HepG2 (cell line): ENCODE measurements around the gene VAV2. TPM values are rescaled to one million over a fixed set of nuclear protein-coding genes. Genes with fewer than 3 reads are reported as not detected.

Source experiments
- CSRNP2 ChIP-seq: sonication (generic); formaldehyde crosslinking; conservative IDR thresholded peaks from 2 replicates; pipeline ENCODE4 v1.8.0; 2022; ENCODE audit warnings: low read depth, missing genetic modification reagents
- HCFC1 ChIP-seq: fragments of 150-350 bp; IDR thresholded peaks from 2 replicates; pipeline ENCODE4 v1.6.1; 2014; ENCODE audit warnings: low read depth, low read length
- MTA1 ChIP-seq: sonication (generic); formaldehyde crosslinking; IDR thresholded peaks from 2 replicates; pipeline ENCODE4 v1.4.0; 2020; ENCODE audit warnings: missing genetic modification reagents, mild to moderate bottlenecking, borderline replicate concordance
- RFX1 ChIP-seq: fragments of 450-650 bp; IDR thresholded peaks from 2 replicates; pipeline ENCODE4 v1.6.1; 2017
- SAP130 ChIP-seq: IDR thresholded peaks from 2 replicates; pipeline ENCODE4 v1.6.1; 2016; ENCODE audit warnings: low read depth
- SMAD1 ChIP-seq: sonication (generic); formaldehyde crosslinking; IDR thresholded peaks from 2 replicates; pipeline ENCODE4 v1.4.0; 2020; ENCODE audit warnings: missing genetic modification reagents, low read depth, mild to moderate bottlenecking, borderline replicate concordance
- TGIF2 ChIP-seq: IDR thresholded peaks from 2 replicates; pipeline ENCODE4 v1.6.1; 2016; ENCODE audit warnings: control low read depth, missing compliant biosample characterization
- ZBTB46 ChIP-seq: sonication (generic); formaldehyde crosslinking; IDR thresholded peaks from 2 replicates; pipeline ENCODE4 v1.4.0; 2020; ENCODE audit warnings: mild to moderate bottlenecking, missing genetic modification reagents, borderline replicate concordance
- ZNF10 ChIP-seq: sonication (generic); formaldehyde crosslinking; IDR thresholded peaks from 2 replicates; pipeline ENCODE4 v1.4.0; 2020; ENCODE audit warnings: mild to moderate bottlenecking, low read depth, missing genetic modification reagents, borderline replicate concordance
- ZNF30 ChIP-seq: sonication (generic); formaldehyde crosslinking; IDR thresholded peaks from 2 replicates; pipeline ENCODE4 v1.5.0; 2020; ENCODE audit warnings: mild to moderate bottlenecking, missing genetic modification reagents
- ZNF501 ChIP-seq: sonication (generic); formaldehyde crosslinking; IDR thresholded peaks from 2 replicates; pipeline ENCODE4 v1.5.1; 2020; ENCODE audit warnings: mild to moderate bottlenecking, moderate library complexity, missing genetic modification reagents
- ZNF562 ChIP-seq: sonication (generic); formaldehyde crosslinking; IDR thresholded peaks from 2 replicates; pipeline ENCODE4 v1.8.0; 2022; ENCODE audit warnings: missing genetic modification reagents, borderline replicate concordance
- ZNF646 ChIP-seq: sonication (generic); formaldehyde crosslinking; IDR thresholded peaks from 2 replicates; pipeline ENCODE4 v1.9.0; 2021; ENCODE audit warnings: mild to moderate bottlenecking, missing genetic modification reagents
- ZNF660 ChIP-seq: sonication (generic); formaldehyde crosslinking; IDR thresholded peaks from 2 replicates; pipeline ENCODE4 v1.5.1; 2020; ENCODE audit warnings: mild to moderate bottlenecking, low read depth, missing genetic modification reagents, borderline replicate concordance
- ZNF724P ChIP-seq: sonication (generic); formaldehyde crosslinking; IDR thresholded peaks from 2 replicates; pipeline ENCODE4 v1.8.0; 2022; ENCODE audit warnings: missing genetic modification reagents, borderline replicate concordance
- polyA plus RNA-seq, 8 experiments: library from polyadenylated mRNA; depleted of rRNA in 3 of 8; stranded (reverse) in 7 of 8; unstranded in 1 of 8; fragments of >200 nt; fragmentation: Illumina TruSeq in 4 of 8; extraction: Trizol in 4 of 8; gene quantifications; 2 replicates each; pipeline versions ENCODE4 v1.2.1 to v1.2.3, GENCODE V29; 2011 to 2016; ENCODE audit warnings: low read depth in 4 of 8, missing spikeins in 1 of 8, mixed read lengths in 1 of 8; ENCODE audit not compliant: insufficient read depth in 1 of 8
- total RNA-seq, 5 experiments: library from RNA; depleted of rRNA; stranded (reverse); fragments of >200 nt; fragmentation: Illumina TruSeq; extraction: Trizol; gene quantifications; 2 replicates each; pipeline ENCODE4 v1.2.3, GENCODE V29; 2016; ENCODE audit warnings: low read depth in 1 of 5
- TF ChIP-seq, protein P1 (sequence below): sonication (generic); formaldehyde crosslinking; IDR thresholded peaks from 2 replicates; pipeline ENCODE4 v1.4.0; 2020; ENCODE audit warnings: missing genetic modification reagents, low read depth, mild to moderate bottlenecking, borderline replicate concordance

The VAV2 gene
- total and polyA plus RNA-seq, 2 of the 13 experiments (the other 11 are each of a cell fraction or from before 2014, with no cell fraction given): 22.5 to 22.9 TPM

- no peak for TF ChIP-seq CSRNP2 (CRISPR knock-in tag)
- TF ChIP-seq SAP130 (CRISPR knock-in tag): peak; percentile 90
- no peak for TF ChIP-seq ZNF660 (CRISPR knock-in tag)
- TF ChIP-seq ZNF646 (CRISPR knock-in tag): no peak
- TF ChIP-seq RFX1: peak; percentile 82
- TF ChIP-seq ZNF30 (CRISPR knock-in tag): no peak
- TF ChIP-seq HCFC1: peak; percentile 63; the same call in 1 of the 2 replicates
- no peak for TF ChIP-seq ZNF10 (CRISPR knock-in tag)
- peak; percentile 54; the same call in 1 of the 2 replicates for TF ChIP-seq ZNF724P
- TF ChIP-seq ZBTB46: 0 out of 2 replicates have a peak, but pooled peaks have one; percentile 40
- peak; percentile 48; the same call in 1 of the 2 replicates for TF ChIP-seq MTA1
- no peak for TF ChIP-seq ZNF501 (CRISPR knock-in tag)
- TF ChIP-seq TGIF2 (CRISPR knock-in tag): no peak
- TF ChIP-seq SMAD1 (CRISPR knock-in tag): peak; percentile 79; the same call in 1 of the 2 replicates
- TF ChIP-seq, protein P1, sequence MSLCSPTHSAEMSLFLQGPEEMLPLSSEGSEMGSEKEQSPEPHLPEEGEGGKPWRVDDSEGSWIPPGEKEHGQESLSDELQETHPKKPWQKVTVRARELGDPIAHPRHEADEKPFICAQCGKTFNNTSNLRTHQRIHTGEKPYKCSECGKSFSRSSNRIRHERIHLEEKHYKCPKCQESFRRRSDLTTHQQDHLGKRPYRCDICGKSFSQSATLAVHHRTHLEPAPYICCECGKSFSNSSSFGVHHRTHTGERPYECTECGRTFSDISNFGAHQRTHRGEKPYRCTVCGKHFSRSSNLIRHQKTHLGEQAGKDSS (CRISPR knock-in tag): peak; percentile 61; the same call in 1 of the 2 replicates
- no peak for TF ChIP-seq ZNF562 (CRISPR knock-in tag)
These were observed 32.9 kb upstream of the VAV2 start, which contains the start of gene BRD3OS (continued) for GRCh38 chr9:134024828-134025605.
